ENCODE results near the gene FOXL3.
"Not testable (repeated sequence)": the region's sequence is repeated elsewhere in the genome, so short reads cannot be mapped to it uniquely, and the experiment has no call there.

Gene FOXL3

DNA sequence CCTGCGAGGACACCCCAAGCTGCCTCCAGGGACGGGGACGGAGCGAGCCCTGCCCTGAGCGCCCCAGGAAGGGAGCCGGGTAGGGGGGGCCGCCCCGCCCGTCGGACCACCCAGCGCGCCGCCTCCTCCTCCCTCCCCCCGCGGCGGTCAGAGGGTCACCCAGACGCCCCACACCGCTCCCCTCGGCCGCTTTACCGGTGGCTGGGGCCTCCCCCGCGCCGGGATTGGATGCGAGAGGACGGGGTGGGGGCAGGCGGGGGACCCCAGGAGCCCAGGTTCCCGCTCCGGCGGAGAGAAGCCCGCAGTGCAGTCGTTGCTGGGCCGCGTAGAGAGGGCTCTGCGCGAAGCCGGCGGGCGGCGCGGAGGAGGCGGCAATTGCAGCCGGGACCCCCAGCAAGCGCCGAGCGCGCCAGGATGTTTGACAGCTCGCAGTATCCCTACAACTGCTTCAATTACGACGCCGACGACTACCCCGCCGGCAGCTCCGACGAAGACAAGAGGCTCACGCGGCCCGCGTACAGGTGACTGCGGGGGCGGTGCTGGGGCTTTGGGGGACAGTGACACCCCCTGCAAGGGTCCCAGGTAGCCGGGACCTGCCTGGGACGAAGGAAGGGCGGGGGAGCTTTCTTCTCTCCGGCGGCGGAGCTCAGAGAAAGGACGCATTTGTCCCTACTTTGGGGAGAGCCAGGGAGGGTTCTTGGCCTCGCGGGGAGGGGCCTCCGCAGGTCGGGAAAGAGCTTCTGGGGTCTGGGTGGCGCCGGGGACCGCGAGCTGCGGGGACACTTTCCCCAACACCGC, at the start of gene FOXL3:
FOXL3 (plus strand) TSS at position 415 of the 798 bp plus-strand sequence; CDS start at position 415, 0 bp downstream.
- no peak for FAIRE-seq

DNA sequence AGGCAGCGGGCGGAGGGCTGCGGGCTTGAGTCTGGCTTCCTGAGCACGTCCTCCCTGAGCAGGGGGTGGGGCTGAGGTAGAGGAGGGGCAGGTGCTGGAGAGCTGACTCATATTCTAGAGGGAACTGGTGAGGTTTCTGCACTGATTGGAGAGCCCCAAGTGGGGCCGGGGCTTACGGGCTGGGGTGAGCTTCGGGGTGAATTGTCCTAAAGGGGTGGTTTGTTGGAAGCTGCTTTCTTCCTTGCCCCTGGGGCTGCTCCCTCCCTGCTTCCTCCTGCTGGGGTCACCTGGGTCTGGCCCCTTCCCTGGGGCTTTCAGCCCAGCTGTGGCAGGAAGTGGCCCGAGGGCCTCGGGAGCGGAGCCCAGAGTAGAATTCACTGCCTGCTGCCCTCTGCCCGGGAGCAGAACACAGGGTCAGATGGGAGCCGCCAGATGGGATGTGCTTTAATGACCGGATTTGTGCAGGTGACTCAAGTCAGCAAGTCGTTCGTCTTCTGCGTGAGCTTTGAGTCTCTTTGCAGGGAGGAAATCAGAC, 49.0 kb upstream of the FOXL3 start:
- no peak for FAIRE-seq

DNA sequence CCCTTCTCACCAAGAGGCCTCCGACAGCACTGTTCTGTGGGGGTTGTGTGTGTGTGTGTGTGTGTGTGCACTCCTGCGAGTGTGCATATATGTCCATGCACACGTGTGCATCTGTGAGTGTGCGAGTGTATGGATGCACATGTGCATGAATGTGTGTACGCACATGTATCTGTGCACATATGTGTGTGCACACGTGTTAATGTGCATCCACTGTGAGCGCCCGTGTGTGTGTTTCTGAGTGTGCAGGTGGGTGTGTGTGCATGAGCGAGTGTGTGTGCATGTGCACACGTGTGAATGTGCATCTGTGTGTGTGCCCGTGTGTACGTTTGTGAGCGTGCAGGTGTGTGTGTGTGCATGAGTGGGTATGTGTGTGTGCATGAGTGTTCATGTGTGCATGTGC, 48.5 kb upstream of the FOXL3 start:
- no peak for FAIRE-seq

DNA sequence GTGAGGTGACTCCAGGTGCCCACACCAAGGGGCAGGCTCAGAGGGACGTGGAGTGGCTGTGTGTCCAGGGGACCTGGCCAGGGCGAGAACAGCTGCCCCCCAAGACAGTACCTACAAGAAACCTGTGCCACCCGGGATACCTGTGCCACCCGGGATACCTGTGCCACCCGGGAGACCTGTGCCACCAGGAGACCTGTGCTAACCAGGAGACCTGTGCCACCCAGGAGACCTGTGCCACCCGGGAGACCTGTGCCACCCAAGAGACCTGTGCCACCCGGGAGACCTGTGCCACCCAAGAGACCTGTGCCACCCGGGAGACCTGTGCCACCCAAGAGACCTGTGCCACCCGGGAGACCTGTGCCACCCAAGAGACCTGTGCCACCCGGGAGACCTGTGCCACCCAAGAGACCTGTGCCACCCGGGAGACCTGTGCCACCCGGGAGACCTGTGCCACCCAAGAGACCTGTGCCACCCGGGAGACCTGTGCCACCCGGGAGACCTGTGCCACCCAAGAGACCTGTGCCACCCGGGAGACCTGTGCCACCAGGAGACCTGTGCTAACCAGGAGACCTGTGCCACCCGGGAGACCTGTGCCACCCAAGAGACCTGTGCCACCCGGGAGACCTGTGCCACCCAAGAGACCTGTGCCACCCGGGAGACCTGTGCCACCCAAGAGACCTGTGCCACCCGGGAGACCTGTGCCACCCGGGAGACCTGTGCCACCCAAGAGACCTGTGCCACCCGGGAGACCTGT, 47.0 kb upstream of the FOXL3 start:
- not testable (repeated sequence) for FAIRE-seq

DNA sequence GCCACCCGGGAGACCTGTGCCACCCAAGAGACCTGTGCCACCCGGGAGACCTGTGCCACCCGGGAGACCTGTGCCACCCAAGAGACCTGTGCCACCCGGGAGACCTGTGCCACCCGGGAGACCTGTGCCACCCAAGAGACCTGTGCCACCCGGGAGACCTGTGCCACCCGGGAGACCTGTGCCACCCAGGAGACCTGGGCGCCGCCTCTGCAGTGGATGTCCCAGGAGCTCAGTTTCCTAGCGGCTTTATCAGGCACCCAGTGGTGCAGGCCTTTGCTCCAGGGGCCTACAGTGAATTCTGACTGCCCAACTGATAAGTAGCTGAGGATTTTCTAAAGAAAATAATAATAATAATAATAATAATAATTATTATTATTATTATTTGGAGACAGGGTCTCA, 46.4 kb upstream of the FOXL3 start:
- not testable (repeated sequence) for FAIRE-seq

DNA sequence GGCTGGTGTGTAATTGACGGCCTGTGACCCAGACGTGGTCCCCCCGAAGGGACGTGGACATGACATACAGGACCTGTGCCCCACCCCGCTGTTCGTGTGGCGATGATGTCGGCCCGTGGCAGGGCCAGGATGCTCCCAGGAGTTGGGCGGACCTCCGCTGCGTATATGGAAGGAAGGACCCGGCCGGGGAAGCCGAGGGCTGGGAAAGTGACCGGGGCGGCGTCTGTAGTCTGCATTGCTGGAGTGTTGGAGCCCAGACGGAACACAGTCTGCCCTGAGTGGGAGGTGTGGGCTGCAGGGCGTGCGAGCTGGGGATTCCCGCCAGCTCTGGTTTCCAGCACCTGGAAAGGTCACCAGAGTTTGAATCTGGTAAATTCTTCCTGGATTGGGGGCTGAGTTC, 45.0 kb upstream of the FOXL3 start:
- no peak for FAIRE-seq

DNA sequence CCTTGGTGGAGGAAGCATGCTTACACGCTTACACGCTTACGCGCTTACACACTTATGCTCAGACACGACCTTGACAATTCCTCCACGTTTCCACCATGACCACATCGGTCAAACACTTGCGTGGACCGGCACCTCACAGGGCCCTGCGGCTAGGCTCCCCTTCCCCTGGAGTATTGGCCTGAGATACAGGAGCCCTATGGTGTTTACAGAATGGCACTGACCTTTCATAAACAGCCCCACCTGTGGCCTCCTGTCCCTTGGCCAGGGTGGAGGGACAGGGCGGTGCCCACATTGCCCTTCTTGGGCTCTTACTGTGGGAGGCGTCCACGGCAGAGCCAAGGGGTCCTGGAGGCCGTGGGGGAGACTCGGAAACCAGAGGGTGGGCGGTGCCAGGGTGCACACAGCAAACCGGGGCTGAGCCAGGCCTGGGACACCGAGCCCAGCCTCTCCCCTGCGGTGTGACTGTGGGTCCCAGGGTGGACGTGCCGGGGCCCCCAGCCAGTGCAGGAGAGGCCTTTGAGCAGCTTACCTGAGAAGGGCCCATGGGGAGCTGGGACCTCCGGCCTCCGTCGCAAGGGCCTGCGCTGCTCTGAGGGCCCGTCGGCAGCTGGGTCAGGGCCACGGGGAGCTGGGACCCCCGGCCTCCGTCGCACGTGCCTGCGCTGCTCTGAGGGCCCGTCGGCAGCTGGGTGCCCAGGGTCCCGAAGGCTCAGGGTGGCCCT, 44.2 kb upstream of the FOXL3 start:
- FAIRE-seq = no peak

DNA sequence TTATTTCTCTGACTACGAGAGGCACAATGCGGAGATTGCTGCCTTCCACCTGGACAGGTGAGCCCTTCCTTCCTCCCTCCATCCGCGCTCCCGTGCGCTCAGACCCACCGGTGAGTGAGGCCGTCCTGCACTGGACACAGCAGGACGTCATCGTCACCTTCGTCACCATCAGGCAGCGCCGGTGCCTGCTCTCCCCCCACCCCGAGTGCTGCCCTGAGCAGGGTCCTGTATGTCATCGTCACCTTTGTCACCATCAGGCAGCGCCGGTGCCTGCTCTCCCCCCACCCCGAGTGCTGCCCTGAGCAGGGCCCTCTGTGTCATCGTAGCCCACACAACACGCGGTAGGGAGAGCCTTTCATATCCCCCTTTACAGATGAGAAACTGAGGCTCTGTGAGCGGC, 43.5 kb upstream of the FOXL3 start:
- FAIRE-seq = no peak

DNA sequence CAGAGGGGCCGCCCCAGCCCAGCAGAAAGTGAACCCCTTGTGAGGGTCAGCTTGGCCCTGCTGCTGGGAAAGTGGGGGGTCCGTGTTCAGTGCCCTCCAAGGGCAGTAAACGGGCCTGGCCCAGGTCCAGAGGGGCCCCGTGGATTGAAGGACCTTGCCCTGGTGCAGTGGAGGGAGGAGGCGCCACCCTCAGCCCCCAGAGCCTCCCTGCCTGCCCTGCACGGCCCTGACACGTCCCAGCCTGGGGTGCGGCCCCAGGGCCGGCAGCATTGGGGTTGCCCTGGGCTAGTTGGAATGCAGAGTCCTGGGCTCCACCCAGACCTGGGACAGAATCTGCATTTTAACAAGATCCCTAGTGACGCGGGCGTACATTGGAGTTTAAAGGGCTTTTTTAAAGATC, 42.8 kb upstream of the FOXL3 start:
- no peak for FAIRE-seq

DNA sequence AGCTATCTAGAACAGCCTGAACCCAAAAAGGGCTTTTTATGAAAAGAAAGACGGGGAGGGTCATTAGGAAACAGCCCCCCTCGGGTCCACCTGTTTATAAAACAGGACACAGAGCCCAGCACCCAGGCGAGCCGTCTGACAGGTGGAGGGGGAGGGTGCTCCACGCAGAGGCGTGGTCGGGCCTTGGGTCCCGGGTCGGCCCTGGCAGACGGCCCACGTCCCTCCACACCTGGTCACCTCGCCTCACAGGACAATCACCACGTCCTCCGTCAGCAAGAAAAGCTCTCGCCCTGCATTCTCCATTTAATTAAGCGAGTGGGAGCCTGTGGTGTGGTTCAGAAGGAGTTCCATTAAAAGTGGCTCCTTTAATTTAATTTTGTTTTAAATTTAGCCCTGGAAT, 42.3 kb upstream of the FOXL3 start:
- no peak for FAIRE-seq

DNA sequence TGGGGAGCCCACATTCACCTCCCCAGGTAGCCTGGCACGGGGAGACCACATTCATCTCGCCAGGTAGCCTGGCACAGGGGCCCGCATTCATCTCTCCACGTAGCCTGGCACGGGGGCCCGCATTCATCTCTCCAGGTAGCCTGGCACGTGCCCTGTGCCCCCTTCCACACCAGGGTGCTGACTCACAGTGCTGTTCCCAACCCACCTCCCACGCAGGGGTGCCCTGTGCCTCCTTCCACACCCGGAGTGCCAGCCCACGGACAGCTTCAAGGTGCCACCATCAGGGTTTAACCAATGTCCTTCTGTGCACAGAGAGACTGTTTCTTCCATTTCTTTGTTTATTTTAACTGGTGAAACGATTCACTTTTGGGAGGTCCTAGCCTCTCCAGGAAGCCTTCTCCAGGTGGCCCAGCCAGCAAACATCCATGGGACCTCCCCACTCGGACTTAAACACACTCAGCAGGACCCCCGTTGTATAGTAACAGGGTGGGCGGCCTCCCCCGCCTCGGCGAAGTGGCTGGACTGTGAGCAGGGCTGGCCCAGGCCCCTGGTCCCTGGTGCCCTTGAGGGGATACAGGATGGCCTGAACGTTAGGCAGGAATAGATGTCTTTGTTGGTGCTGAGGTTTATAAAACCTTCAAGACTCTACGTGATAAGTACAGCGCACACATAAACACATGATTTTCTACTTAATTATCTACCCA, 41.1 kb upstream of the FOXL3 start:
- FAIRE-seq = no peak

DNA sequence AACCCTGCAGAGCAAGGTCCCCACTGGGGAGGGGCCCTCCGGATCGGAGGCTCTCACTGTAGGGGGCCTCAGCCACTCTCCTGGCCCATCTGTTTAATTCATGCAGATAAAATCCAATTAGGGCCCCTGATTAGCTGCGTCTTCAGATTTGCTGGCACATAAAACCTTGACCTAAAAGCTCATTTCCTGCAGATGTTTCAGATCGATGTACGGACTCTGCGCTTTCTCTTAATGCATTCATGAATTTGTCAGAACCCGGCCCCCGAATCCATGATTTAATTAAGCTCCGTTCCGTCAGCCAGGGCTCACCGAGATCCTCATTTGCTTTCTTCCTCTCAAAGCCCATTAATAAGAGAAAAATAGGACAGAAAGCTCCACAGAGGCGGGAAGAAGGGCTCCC, 40.0 kb upstream of the FOXL3 start:
- FAIRE-seq = no peak

DNA sequence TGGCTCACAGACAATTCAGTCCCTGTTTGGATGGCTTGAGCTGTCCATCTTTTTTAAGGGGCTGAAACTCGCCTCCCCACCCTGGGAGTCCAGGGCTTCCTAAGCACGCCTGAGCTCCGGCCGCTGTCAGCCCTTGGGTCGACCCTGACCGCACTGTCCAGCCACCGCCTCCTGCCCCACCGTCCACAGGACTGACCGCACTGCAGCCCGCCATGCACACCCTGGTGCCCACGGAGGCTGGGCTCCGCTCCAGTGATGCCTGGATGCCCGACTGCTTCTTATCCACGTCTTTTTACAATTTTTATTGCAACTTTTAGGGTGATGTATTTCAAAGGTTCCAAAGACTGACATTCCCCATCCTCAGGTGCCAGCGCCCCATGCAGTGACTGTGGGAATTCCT, 39.4 kb upstream of the FOXL3 start:
- FAIRE-seq = no peak

DNA sequence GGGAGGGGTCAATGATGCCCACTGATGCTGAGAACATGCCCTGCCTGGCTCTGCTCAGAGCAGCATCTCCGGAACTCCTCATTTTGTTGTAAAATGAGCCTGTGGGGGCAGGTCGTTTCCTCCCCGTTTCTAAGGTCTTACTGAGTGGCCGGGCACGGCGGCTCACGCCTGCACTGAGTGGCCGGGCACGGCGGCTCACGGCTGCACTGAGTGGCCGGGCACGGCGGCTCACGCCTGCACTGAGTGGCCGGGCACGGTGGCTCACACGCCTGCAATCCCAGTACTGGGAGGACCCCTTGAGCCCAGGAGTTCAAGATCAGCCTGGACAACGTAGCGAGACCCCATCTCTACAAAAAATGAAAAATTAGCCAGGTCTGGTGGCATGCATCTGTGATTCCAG, 39.0 kb upstream of the FOXL3 start:
- FAIRE-seq = no peak

DNA sequence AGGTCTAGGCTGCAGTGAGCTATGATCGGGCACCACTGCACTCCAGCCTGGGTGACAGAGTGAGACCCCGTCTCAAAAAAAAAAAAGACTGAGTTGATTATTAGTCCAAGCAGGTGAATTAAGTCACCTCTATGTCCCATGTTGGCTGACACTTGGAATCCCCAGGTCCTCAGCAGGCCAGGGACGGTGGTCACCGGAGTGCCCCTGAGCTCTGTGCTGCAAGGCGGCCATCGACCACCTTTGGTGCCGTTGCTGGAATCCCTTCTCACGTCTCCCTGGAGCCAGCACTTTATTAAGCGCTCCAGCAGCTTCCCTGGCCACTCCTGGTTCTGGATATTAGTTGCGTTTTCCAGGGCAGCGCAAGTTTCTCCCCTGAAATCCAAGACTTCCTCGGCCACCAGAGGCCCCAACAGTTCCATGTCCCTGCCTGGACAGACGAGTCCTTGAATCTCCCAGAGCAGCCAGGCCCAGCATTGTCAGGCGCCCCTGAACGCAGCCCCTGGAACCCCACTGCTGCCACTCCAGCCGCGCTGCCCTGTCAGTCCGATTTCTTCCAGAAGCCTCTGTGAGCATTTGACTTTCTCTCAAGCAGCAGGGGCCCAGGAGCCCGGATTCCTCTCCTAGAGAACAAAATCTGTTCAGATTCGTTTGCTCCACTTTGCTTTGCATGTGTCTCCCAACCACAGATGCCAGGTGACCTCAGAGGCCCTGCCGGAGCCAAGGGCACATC, 38.4 kb upstream of the FOXL3 start:
- no peak for FAIRE-seq

DNA sequence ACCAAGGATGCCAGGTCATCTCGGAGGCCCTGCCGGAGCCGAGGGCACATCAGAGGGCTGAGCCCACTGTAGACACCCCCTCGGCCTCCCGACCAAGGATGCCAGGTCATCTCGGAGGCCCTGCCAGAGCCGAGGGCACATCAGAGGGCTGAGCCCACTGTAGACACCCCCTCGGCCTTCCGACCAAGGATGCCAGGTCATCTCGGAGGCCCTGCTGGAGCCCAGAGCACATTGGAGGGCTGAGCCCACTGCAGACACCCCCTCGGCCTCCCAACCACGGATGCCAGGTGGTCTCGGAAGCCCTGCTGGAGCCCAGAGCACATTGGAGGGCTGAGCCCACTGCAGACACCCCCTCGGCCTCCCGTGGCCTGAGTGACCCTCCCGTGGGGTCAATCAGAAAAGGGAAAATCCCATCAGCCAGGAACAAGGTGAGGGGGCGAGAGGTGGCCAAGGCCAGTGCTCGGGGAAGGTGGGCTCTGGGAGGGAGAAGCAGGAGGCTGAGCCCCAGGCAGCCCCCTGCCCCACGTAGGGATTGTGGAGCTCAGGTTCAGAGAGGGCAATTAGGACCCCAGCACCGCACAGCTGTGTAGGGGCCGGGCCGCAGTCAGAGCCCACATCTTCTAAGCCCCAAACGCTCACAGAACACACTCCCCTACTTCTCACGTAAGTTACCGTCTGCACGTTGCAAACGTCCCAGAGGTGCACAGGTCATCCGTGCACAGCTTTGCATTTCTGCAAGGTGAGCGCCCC, 37.6 kb upstream of the FOXL3 start:
- no peak for FAIRE-seq

DNA sequence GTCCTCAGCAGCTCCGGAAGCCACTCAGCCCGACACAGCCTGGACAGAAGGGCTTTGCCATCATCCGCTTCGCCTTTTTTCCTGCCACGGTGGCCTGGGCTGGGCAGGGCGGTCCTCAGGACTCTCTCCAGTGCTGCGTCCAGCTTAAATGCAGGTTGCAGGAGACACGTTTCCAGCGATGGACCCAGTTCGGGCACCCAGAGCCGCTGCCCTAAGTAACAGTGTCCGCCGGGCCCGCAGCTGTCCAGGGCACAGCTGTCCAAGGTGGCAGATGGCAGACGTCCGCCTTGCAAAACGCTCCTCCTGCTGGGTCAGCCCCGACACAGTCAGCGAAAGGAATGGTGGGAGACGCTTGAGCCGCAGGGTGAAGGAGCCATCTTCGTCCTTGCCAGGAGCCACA, 37.0 kb upstream of the FOXL3 start:
- FAIRE-seq = no peak

DNA sequence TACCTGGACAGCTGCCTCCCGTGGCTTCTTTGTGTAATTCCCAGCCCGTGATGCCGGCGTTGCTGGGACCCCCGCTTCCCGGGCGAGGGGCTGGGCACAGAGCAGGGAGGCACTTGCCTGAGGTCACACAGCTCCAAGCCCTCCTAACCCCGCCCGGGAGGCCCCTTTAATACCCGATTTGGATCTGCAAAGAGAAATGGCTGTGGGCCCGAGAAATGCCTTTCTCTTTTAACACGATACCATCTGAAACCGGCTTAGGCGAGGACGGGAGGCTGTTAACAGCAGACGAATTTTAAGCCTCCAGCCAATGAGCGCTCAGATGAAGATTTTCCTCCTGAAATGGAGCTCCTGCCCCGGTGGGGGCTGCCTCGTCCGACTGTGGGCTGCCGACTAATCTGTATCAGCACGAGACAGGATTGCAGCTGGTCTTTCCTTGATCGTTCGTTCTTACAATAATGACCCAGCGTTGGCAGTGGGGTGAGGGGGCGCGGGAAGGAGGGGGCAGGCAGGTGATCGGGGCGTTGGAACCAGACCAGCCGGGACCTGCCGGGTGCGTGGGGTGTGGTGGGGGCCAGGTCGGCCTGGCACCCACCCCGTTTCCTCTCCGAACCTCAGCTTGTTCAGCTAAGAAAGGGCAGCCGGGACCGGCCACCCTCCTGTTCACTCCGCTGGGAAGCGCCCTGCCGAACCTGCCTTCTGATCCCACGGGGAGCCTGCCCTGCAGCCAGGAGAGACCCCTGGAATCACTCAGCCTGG, 36.2 kb upstream of the FOXL3 start:
- no peak for FAIRE-seq

DNA sequence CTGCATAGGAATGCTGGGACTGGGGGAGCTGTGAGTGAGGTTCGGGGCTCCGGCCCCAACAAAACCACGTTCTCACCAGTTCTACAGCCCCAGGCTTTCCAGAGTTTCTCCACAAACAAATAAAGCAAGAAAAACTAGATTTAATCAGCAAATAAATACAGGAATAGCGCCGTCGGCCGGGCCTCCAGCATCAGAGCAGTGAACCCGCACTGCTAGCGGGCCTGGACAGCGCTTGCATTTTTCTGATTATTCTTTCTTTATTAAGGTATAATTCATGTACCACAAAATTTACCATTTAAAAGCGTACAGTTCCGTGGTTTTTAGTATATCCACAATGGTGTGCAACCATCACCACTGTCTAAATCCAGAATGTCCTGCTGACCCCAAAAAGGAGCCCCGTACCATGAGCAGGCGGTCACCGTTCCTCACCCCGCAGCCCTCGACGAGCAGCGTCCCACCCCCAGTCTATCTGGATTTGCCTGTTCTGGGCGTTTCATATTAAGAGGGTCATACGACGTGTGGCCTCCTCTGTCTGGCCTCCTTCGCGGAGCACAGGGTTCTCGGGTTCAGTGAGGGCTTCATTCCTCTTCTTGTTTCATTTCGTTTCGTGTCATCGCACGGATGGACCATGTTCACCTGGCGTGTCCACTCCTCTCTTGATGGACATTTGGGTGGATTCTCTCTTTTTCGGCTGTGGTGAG, 35.5 kb upstream of the FOXL3 start:
- FAIRE-seq = no peak

DNA sequence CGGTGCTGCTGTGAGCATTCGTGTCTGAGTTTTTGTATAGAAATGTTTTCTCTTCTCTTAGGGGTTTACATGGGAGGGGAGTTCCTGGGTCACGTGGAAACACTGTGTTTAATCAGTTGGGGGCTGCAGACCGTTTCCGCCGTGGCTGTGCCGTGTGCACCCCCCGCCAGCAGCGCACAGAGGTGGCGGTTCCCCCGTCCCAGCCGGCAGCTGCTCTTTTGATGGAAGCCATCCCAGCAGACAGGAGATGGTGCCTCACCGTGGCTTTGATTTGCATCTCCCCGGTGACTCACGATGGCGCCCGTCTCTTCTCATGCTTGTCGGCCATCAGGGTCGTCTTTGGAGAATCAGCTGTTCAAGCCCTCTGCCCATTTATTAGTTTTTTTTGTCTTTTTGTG, 34.9 kb upstream of the FOXL3 start:
- FAIRE-seq = no peak

Data from endometrium (tissue), 2 donors.